ENCODE results near the gene NDUFAF5. TPM values are rescaled to one million over a fixed set of nuclear protein-coding genes. Genes with fewer than 3 reads are reported as not detected.

NDUFAF5 gene
- polyA plus RNA-seq, 4 donors: 21.0 to 33.1 (median 30.5) TPM

DNA sequence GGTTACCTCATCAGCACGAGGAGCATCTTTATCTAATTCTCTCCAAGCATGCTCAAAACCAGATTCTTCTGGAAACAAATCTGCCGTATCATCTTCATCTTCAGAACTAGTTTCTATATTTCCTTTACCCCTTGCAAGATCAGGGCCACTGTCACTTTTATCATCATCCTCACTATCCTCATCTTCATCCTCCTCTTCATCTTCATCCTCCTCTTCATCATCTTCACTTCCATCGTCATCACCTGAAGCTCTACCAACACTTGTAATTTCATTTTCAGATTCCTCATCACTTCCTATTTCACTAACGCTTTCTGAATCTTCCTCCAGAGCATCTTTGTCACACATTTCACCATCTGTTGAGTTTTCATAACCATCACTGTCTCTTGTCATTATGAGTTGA lies 9.0 kb upstream of the NDUFAF5 start:
- DNase-seq (ENCODE audit: low read depth in 4 of 4, low spot score in 3 of 4): no peak

DNA sequence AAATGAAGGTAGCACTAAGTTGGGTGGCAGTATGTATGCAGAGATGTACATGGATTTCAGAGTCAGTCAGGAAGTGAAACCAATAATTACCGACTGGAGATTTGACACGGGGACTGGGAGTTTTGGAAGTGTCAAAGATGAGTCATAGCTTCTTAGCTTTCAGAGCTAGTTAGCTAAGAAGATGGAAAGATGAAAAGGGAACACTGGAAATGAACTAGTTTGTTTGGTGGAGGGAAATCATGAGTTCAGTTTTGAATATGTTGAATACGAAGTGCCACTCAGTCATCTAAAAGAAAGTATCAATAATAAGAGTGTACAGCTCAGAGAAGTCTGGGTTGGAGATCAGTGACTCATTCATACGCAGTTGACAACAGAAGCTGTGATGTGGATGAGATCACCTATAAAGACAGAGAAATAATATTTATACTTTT lies 7.6 kb upstream of the NDUFAF5 start:
- no peak for DNase-seq (ENCODE audit: low read depth in 4 of 4, low spot score in 3 of 4)

DNA sequence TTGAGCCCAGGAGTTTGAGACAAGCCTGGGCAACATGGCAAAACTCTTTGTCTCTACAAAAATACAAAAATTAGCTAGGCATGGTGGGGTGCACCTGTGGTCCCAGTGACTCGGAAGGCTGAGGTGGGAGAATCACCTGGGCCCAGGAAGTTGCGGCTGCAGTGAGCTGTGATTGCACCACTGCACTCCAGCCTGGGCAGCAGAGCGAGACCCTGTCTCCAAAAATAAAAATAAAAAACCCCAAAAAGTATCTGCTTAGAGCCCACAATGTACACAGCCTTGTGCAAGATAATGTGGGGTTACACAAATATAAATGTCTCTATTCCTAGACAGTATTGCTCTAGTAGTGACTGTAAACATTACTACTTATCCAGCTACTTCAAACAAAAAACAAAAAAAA lies 6.0 kb upstream of the NDUFAF5 start:
- DNase-seq (ENCODE audit: low read depth in 4 of 4, low spot score in 3 of 4): no peak

DNA sequence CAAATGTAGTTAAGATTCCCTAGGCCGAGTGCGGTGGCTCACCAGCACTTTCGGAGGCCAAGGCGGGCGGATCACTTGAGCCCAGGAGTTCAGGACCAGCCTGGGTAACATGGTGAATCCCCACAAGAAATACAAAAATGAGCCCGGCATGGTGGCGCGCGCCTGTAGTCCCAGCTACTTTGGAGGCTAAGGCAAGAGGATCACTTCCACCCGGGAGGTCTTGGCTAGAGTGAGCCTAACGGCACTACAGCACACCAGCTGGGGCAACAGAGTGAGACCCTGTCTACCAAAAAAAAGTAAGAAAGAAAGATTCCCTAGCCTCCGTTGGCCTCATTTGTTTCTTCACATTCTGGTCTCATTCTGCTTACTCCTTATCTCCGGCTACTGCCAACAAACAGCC lies 1.3 kb upstream of the NDUFAF5 start:
- no peak for DNase-seq (ENCODE audit: low read depth in 4 of 4, low spot score in 3 of 4)

DNA sequence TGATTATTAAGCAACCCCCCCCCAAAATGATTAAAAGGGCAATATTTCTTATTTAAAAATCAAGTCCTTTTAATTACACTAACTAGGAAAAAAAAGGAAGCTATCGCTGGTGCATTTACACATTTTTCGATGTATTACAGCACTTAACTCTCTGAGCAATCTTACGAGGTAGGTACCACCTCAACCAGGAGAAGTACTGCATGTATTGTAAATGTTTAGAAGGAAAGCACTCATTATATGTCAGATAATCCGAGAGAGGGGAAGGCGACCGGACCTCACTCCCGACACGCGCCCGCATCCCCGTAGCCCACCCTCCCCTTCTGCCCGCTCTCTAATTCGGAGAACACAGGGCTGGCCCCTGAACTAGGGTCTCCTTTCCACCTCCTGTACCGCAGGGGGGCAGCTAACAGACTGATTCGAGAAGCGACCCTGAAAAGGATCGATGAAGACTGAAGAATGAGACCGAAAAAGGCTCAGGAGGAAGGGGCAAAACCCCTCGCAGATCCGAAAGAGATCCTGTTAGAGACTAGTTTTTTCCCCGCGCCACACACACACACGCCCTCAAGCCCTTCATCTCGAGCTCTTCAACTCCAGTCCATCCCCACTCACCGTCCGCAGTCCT lies 446 bp upstream of the NDUFAF5 start:
- DNase-seq (ENCODE audit: low read depth in 4 of 4, low spot score in 3 of 4): no peak

DNA sequence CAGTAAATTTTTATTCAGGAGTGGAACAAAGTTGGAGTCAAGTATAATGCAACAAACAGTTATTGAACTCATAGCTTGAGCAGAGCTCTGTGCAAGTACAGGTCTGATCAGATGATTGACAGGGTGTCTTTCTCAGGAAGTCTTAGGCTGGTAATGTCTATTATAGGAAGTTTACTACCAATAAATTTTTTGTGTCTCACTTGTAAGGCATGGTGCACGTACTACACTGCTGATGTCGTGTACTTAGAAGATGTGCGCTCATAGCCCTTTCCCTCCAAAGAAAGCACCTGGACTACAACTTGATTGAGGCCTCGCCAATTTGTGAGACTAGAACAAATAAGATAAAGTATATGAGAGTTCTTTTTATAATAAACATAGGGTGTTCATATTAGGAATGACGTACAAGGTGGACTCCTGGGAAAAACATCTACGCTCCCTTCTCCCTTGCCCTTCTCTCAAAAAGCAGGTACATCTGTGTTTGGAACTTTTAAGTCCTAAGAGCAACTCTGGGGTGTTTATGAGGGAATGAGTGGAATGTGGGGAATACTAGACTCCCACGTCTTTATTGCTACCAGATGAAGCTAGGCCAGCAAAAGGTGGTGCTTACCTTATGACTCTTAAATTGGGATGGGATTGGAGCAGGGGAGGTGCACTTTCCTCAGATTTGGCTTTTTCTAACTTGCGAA lies 1.5 kb downstream of the NDUFAF5 start:
- no peak for DNase-seq (ENCODE audit: low read depth in 4 of 4, low spot score in 3 of 4)

DNA sequence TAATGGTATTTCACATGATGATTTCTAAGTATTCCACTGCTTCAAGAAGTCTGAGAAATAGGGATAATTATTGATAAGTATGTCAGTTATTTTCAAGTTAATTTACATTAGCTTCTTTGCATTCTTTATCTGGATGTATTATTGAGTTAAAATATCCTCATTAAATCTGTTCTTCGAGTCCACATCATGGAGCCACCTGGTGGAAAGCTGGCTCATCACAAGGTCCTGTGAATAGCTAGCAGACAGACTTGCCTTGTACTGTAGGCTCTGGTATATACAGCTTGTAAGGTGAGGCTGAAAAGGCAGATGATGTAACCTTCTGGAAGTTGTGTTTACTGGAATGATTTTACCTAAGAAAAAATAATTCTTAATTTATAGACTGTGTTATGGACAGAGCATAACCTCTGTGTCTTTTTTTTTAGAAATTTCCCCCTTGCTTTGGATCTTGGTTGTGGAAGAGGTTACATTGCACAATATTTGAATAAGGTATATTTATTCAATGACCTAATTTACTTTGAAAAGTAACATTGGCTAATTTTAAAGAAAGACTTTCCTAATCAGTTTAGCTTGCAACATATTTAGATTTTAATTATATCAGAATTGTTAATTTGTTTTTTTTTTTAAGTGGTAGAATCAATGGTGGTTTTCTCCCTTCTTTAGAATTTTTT lies 3.5 kb downstream of the NDUFAF5 start:
- DNase-seq (ENCODE audit: low read depth in 4 of 4, low spot score in 3 of 4): peak in 1 of 4 donors; percentile 29

DNA sequence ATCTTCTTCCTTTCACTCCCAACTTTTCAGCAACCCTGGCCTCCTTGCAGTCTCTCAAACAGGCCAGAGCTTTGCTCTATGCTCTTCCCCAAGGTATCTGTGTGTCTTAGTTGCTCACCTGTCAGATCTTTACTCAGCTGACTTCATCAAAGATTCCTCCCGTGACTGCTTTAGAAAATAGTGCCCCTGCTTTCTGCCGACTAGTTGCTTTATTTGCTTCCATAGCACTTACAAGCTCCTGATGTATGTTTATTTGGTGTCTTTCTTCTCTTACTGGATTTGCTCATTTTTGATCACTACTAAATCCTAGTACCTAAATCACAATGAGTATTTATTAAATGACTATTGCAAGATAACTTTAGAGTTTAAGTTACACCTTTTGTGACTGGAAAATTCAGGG lies 5.9 kb downstream of the NDUFAF5 start:
- no peak for DNase-seq (ENCODE audit: low read depth in 4 of 4, low spot score in 3 of 4)

DNA sequence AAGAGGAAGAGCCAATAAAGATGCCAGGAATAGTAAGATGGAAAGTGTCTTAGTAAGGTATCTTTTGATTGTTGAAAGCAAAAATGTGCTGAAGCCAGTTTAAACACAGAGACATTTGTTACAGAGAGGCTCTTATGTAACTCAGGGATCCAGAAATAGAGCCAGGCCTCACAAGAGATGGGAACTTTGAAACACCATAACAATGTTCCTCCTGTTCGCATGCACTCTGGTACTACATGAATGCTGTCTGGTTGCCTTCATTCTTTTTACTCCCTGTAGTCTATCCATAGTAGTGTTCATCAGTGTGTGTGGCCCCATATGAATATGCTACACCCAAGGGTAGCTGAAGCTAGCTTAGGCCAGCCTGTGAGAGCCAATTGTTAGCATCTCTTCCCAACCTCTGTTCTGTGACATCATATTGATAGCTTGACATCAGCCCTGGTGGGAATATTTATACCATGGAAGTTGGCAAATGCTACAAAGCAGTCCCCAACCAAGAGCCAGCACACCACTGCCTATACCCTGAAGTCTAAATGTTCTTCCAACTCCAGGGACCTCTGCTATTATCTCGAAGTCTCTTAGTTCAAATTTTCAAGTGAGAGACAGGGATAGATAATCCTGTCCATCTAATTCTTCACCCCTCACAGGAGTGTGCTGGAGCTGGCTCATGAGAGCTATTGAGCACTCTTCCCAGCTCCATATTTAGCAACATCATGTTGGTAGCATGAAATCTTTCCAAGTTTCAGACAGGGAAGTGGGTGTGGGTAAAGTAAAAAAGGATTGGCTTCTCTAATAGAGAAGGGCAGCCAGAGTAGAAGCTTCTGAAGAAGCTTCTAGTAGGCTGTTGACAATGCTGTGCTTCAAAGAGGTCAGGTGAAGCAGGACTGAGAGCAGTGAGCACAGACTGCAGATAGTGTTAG lies 7.0 kb downstream of the NDUFAF5 start:
- DNase-seq (ENCODE audit: low read depth in 4 of 4, low spot score in 3 of 4): no peak

DNA sequence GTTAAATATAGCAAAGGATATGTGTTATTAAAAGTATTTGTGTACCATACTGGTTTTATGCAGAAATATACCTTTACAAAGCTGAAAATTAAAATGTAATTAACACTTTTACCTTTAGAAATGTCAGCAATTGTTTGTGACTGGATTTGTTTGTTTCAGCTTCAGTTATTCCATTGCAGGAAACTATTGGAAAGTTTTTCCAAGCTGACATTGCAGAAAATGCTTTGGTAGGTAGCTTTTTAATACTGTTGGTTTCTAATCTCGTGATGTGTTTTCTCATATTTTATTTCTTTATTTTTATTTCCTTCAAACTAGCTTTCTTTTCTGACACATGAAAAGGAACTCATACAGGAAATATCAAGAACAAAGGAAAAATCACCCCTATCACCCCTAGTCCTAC lies 8.2 kb downstream of the NDUFAF5 start:
- DNase-seq (ENCODE audit: low read depth in 4 of 4, low spot score in 3 of 4): no peak

DNA sequence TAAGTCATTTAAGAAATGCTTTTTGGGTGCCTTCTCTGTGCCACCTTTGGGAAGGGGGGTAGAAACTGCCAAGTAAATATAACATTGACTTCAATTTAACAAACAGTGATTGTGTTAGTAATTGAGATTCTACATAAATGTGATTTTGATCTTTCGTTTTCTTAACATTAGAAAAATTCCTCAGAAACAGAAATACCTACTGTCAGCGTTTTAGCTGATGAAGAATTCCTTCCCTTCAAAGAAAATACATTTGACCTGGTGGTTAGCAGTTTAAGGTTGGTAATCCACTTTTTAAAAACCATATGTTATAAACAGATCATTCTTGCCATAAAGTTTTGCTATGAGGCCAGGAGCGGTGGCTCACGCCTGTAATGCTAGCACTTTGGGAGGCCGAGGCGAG lies 9.8 kb downstream of the NDUFAF5 start:
- DNase-seq (ENCODE audit: low read depth in 4 of 4, low spot score in 3 of 4): no peak

DNA sequence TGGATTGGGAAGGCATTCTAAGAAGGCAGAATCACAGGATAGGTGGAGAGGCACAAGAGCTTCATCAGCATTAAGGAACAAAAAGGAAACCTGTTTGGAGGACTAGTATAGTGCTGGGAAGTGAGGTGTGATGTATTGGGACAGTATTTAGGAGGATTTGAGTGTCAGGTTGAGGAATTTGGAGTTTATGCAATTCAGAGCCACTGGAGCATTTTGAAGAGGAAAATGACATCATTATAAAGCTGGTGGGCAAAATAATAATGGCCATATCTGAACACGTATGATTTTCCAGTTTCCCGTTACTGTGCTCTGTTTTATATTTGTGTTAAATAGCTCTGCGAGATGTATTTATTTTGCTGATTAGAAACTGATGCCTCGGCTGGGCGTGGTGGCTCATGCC lies 14.2 kb downstream of the NDUFAF5 start:
- no peak for DNase-seq (ENCODE audit: low read depth in 4 of 4, low spot score in 3 of 4)

DNA sequence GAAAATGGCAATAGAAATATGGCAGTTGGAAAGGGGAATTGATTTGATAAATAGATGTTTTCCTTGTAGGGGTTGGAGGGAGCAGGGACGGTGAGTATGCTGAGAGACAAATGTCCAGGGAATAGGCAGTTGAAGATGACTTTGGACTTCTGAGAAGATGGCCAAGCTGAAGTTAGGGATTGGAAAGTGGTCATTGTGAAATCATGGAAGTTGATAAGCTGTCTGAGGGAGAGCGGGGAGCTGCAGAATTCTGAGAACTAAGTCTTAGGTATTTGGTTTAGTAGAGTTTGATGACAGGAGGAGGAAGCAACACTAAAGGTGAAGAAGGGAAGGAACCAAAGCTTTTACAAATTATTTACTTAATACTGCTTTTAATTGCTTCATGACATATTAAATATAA lies 15.1 kb downstream of the NDUFAF5 start:
- no peak for DNase-seq (ENCODE audit: low read depth in 4 of 4, low spot score in 3 of 4)

DNA sequence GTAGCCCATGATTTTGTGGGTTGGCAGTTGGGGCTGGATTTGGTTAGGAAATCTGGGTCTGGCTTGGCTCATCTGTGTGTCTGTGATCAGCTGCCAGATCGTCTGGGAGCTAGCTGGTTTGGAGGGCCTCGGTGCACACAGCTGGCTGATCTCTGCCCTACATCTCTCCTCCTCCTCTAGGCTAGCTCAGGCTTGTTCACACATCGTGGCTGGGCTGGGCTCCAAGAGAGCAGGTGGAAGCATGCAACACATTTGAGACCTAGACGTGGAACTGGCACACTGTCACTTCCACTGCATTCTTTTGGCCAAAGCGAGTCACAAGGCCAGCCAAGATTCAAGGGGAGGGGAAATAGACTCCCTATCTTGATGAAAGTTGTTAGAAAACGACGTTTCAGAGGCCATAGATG lies 15.9 kb downstream of the NDUFAF5 start:
- DNase-seq (ENCODE audit: low read depth in 4 of 4, low spot score in 3 of 4): no peak

DNA sequence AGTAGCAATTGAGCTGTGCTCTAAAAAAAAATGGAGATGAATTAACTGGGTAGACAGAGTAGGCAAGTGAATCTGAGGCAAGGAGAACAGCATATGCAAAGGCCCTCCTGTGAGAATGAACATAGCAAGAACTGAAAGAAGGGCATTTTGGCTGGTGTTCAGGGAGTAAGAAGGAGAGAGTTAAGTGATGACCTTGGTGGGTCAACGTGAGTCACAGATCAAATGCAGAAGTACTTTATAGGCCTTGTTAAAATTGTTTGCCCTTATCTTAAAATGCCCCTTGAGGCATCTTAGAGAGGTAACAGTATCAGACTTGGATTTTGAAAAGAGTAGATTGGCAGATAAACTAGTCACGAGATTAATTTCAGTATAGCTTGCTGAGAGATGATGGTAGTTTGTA lies 24.5 kb downstream of the NDUFAF5 start:
- DNase-seq (ENCODE audit: low read depth in 4 of 4, low spot score in 3 of 4): no peak

DNA sequence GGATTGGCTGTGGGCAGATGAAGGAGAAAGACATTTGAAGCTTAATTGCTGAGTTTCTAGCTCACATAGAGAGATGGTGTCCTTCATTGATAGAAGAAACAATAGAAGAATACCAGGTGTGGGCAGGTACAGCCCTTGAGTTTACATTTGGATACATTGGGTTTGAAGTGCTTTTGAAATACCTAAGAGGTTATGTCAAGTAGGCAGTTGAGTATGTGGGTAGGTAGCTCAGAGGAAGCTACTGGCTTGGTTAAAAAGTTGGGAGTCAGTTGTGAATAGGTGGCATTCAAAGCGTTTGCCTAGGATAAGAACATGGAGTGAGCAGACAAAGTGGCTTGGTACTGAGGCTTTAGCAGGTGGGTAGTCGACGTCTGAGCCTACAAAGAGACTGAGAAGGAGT lies 25.0 kb downstream of the NDUFAF5 start:
- DNase-seq (ENCODE audit: low read depth in 4 of 4, low spot score in 3 of 4): no peak

DNA sequence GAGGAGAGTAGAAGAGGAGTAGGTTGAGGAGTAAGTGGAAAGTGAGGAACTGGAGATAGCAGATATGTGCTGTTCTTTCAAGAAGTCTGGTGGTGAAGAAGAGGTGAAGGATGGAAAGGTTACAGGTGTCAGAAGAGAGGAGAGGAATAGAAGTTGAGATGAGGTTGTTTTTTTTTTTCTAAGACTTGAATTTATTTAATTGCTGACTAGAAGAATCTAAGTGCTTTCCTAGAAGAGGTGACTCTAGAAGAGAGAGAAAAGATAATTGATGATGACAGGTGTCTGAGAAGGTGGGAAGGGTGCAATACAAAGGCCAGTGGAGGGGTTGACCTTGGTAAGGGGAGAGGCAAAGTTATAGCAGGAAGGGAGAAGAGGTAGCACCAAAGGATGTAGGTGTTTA lies 25.6 kb downstream of the NDUFAF5 start:
- no peak for DNase-seq (ENCODE audit: low read depth in 4 of 4, low spot score in 3 of 4)

DNA sequence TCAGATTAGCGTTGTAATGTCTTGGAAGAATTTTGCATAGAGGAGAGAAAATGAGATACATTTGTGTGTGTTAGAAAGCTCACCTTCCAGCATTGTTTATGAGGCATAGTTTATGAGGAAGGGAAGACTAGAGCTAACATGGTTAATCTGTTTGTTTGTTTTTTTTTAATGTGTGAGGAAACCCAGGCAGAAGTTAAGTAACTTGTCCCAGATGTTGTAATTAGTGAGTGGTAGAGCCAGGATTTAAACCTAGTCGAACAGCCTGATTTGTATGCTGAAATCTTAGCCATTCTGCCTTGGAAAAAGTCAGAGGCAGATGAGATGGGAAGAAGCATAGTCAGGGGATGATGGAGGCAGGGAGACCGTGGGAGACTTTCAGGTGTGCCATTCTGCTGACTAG lies 29.1 kb downstream of the NDUFAF5 start:
- no peak for DNase-seq (ENCODE audit: low read depth in 4 of 4, low spot score in 3 of 4)

DNA sequence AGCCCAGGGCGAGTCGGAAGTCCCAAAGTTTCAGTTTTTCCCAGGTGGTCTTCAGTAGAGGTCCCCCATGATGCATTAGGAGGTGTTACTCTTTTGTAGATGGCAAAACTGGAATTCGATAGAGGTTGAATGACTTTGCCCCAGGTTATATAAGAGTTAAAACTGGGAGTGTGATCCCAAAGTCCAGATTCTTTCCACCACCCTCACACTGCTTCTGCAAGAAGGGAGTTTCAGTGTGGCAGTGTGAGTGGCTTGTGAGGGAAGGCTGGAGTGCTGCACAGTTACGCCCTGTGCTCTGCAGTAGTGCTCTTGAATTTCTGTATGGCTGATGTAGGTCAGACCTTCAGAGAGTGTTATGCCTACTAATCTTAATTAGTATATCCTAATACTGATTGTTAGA lies 29.8 kb downstream of the NDUFAF5 start:
- no peak for DNase-seq (ENCODE audit: low read depth in 4 of 4, low spot score in 3 of 4)

DNA sequence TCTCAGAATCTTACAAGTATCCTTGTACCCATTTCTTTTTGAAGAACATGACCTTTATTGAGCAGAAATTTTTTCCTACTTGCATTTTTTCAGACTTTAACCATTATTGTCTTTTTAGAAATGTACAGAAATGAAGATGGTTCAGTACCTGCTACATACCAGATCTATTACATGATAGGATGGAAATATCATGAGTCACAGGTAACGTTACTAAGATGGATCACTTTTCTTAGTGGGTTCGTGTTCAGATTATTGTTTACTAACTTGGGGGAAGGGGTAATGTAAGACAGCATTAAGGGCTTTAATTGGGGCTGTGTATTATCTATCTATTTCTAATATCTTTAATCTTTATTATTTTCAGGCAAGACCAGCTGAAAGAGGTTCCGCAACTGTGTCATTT lies 31.9 kb downstream of the NDUFAF5 start:
- no peak for DNase-seq (ENCODE audit: low read depth in 4 of 4, low spot score in 3 of 4)

DNA sequence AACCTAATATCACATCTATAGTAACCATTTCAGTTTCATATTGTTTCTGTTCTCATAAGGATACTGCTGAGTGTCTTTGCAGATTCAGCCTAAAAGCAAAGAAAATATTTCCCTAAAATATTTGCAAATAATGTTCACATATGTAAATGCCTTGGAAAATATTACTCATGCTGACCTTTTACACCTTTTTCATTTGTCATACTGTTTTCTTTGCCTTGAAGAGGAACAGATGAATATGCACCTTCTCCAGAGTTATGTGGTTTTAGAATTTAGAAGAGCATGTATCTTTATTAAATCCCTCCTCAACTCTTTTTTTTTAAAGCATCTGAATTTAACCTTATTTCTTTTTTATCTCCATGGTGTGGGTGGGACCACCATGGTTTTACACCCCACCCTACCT lies 32.5 kb downstream of the NDUFAF5 start:
- DNase-seq (ENCODE audit: low read depth in 4 of 4, low spot score in 3 of 4): no peak

All from left renal pelvis (tissue), 4 donors.